ENCODE results near the gene SLC10A3. TPM values are rescaled to one million over a fixed set of nuclear protein-coding genes. Genes with fewer than 3 reads are reported as not detected.
A peak's percentile ranks its signal among the peaks of the same experiment; 100 is the strongest.

SLC10A3 gene
- total and polyA plus RNA-seq, 2 of the 13 experiments (the other 11 are each of a cell fraction or from before 2014, with no cell fraction given): 10.1 to 11.5 TPM

DNA sequence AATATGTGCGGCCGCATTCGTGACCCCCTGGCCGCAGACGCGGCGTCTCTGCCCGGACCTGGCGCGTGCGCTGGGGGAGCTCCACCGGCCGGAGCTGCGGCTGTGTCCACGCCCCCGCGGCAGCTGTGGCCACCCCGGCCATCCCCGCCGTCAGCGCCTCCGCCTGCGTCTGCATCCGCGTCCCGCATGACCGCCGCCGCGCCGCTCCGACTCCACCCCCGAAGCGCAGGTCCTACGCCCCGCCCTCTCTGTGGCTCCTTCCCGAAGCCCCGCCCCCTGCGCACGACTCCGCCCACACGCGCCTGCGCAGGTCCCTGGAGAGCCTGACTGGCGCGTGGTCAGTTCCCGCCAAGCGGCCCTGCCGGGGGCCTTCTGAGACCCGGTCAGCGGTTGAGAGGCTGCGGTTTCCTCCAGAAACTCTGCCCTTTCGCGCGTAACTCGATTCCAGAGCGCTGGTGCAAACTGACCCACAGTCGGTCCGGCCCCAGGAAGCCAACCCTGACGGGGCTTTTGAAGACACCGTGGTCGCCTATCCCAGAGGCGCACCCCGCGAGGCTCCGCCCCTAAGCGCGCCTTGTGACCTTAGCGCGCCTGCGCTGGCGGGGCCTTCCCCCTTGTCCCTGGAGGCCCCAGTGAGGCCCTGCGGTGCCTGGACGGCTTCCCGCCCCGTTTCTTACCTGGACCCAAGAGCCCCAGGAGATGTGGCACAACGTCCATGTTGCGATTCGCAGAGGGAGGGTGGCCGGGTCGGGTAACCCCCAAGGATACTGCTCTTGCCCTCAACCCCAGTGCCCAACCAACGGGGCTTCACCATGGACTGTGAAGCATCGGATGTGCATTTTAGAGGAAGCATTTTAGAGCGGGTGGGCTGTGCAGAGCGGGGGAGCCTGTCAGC is 11.5 kb downstream of the SLC10A3 start, which contains the start of gene LAGE3 (continued):
- TF ChIP-seq MED1 (CRISPR knock-in tag; IDR thresholded peaks at IDR 0.05): 0 out of 2 replicates have a peak, but pooled peaks have one; percentile 28
- TF ChIP-seq FOXK1 (CRISPR knock-in tag; IDR thresholded peaks at IDR 0.05; ENCODE audit: borderline replicate concordance, low read depth): no peak
- TF ChIP-seq, protein P1, sequence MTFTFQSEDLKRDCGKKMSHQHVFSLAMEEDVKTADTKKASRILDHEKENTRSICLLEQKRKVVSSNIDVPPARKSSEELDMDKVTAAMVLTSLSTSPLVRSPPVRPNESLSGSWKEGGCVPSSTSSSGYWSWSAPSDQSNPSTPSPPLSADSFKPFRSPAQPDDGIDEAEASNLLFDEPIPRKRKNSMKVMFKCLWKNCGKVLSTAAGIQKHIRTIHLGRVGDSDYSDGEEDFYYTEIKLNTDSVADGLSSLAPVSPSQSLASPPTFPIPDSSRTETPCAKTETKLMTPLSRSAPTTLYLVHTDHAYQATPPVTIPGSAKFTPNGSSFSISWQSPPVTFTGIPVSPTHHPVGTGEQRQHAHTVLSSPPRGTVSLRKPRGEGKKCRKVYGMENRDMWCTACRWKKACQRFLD (CRISPR knock-in tag; IDR thresholded peaks at IDR 0.05; ENCODE audit: borderline replicate concordance): peak; percentile 78; the same call in 1 of the 2 replicates
- TF ChIP-seq ZNF12 (CRISPR knock-in tag; IDR thresholded peaks at IDR 0.05): no peak
- no peak for TF ChIP-seq RELA (CRISPR knock-in tag; IDR thresholded peaks at IDR 0.05)
- TF ChIP-seq U2AF2 (IDR thresholded peaks at IDR 0.05; ENCODE audit: low read depth, low read length): no peak
- TF ChIP-seq ESRRA (CRISPR knock-in tag; IDR thresholded peaks at IDR 0.05; ENCODE audit: low read depth): no peak
- TF ChIP-seq, protein P2, sequence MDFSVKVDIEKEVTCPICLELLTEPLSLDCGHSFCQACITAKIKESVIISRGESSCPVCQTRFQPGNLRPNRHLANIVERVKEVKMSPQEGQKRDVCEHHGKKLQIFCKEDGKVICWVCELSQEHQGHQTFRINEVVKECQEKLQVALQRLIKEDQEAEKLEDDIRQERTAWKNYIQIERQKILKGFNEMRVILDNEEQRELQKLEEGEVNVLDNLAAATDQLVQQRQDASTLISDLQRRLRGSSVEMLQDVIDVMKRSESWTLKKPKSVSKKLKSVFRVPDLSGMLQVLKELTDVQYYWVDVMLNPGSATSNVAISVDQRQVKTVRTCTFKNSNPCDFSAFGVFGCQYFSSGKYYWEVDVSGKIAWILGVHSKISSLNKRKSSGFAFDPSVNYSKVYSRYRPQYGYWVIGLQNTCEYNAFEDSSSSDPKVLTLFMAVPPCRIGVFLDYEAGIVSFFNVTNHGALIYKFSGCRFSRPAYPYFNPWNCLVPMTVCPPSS (IDR thresholded peaks at IDR 0.05): no peak
- no peak for TF ChIP-seq SP140L (CRISPR knock-in tag; IDR thresholded peaks at IDR 0.05; ENCODE audit: borderline replicate concordance)
- TF ChIP-seq THAP7 (CRISPR knock-in tag; IDR thresholded peaks at IDR 0.05): no peak
- peak in 1 of 2 experiments; percentile 36; a peak in 1 of 4 replicates for TF ChIP-seq KLF16 (CRISPR knock-in tag; IDR thresholded peaks at IDR 0.05)
- no peak for TF ChIP-seq ZNF672 (CRISPR knock-in tag; IDR thresholded peaks at IDR 0.05)
- TF ChIP-seq THRA (CRISPR knock-in tag; IDR thresholded peaks at IDR 0.05; ENCODE audit: borderline replicate concordance): no peak
- no peak for TF ChIP-seq ZNF234 (CRISPR knock-in tag; conservative IDR thresholded peaks at IDR 0.05)
- peak; percentile 78; the same call in 1 of the 2 replicates for TF ChIP-seq ZBTB4 (CRISPR knock-in tag; IDR thresholded peaks at IDR 0.05; ENCODE audit: borderline replicate concordance)
- TF ChIP-seq SRSF4 (IDR thresholded peaks at IDR 0.05; ENCODE audit: low read depth, low read length, poor library complexity, severe bottlenecking): no peak
- TF ChIP-seq GLMP (CRISPR knock-in tag; IDR thresholded peaks at IDR 0.05; ENCODE audit: borderline replicate concordance): no peak

Measured in HepG2 (cell line).